ENCODE data around the gene FAM124B.

The FAM124B gene

GRCh38 chr2:224410946-224411561 lies 9.1 kb upstream of the FAM124B start:
- Histone ChIP-seq H3K27me3 (ENCODE audit: insufficient read depth, poor library complexity, severe bottlenecking) (no peaks in the 10 kb centered on the region), H3K27ac (replicated peaks) (no peak overlapping the region), H3K4me3 (replicated peaks; ENCODE audit: insufficient read depth, low read length) (no peak overlapping the region)
- TF ChIP-seq POLR2AphosphoS5 (IDR thresholded peaks at IDR 0.05; ENCODE audit: low read depth), result no peak
- no peak for TF ChIP-seq REST (IDR thresholded peaks at IDR 0.05; ENCODE audit: insufficient replicate concordance, low read depth)
- no peak for TF ChIP-seq SPI1 (IDR thresholded peaks at IDR 0.05; ENCODE audit: borderline replicate concordance, low read depth)
- TF ChIP-seq GABPA (IDR thresholded peaks at IDR 0.05; ENCODE audit: low read depth), result no peak
- no peak for TF ChIP-seq CTCF (IDR thresholded peaks at IDR 0.05; ENCODE audit: insufficient read depth, low read length)
- DNase-seq (ENCODE audit: low read depth in 1 of 2, low spot score in 1 of 2), result no peak

- H3K4me3 ChIP-seq (replicated peaks; ENCODE audit: insufficient read depth, low read length), result no peak overlapping the region
- TF ChIP-seq GABPA (IDR thresholded peaks at IDR 0.05; ENCODE audit: low read depth) (no peak), POLR2AphosphoS5 (IDR thresholded peaks at IDR 0.05; ENCODE audit: low read depth) (no peak), SPI1 (IDR thresholded peaks at IDR 0.05; ENCODE audit: borderline replicate concordance, low read depth) (no peak), CTCF (IDR thresholded peaks at IDR 0.05; ENCODE audit: insufficient read depth, low read length) (no peak), REST (IDR thresholded peaks at IDR 0.05; ENCODE audit: insufficient replicate concordance, low read depth) (no peak)
- H3K27me3 ChIP-seq (ENCODE audit: insufficient read depth, poor library complexity, severe bottlenecking), result no peaks in the 10 kb centered on the region
- no peak for DNase-seq (ENCODE audit: low read depth in 1 of 2, low spot score in 1 of 2)
- no peak overlapping the region for H3K27ac ChIP-seq (replicated peaks)
Measured at GRCh38 chr2:224408676-224409075, 6.8 kb upstream of the FAM124B start.

GRCh38 chr2:224407241-224407701 lies 5.4 kb upstream of the FAM124B start:
- H3K27me3 ChIP-seq (ENCODE audit: insufficient read depth, poor library complexity, severe bottlenecking), result no peaks in the 10 kb centered on the region
- TF ChIP-seq GABPA (IDR thresholded peaks at IDR 0.05; ENCODE audit: low read depth) (no peak), POLR2AphosphoS5 (IDR thresholded peaks at IDR 0.05; ENCODE audit: low read depth) (no peak), SPI1 (IDR thresholded peaks at IDR 0.05; ENCODE audit: borderline replicate concordance, low read depth) (peak; percentile 19; the same call in 1 of the 2 replicates)
- no peak overlapping the region for H3K27ac ChIP-seq (replicated peaks)
- no peak for DNase-seq (ENCODE audit: low read depth in 1 of 2, low spot score in 1 of 2)
- H3K4me3 ChIP-seq (replicated peaks; ENCODE audit: insufficient read depth, low read length), result no peak overlapping the region

GRCh38 chr2:224405841-224406370 lies 4.0 kb upstream of the FAM124B start:
- DNase-seq (ENCODE audit: low read depth in 1 of 2, low spot score in 1 of 2), result no peak

More at GRCh38 chr2:224405841-224406370, 4.0 kb upstream of the FAM124B start:
- Histone ChIP-seq H3K4me3 (replicated peaks; ENCODE audit: insufficient read depth, low read length) (no peak overlapping the region), H3K27ac (replicated peaks) (no peak overlapping the region), H3K27me3 (ENCODE audit: insufficient read depth, poor library complexity, severe bottlenecking) (no peaks in the 10 kb centered on the region)
- TF ChIP-seq POLR2AphosphoS5 (IDR thresholded peaks at IDR 0.05; ENCODE audit: low read depth), result no peak
- no peak for TF ChIP-seq SPI1 (IDR thresholded peaks at IDR 0.05; ENCODE audit: borderline replicate concordance, low read depth)
- no peak for TF ChIP-seq GABPA (IDR thresholded peaks at IDR 0.05; ENCODE audit: low read depth)
- no peak for TF ChIP-seq REST (IDR thresholded peaks at IDR 0.05; ENCODE audit: insufficient replicate concordance, low read depth)
- no peak for TF ChIP-seq CTCF (IDR thresholded peaks at IDR 0.05; ENCODE audit: insufficient read depth, low read length)

Data from HL-60 (cell line).